HG02852 (cell line): Measurements from ENCODE around the gene STIP1.

Source experiments
- ATAC-seq: cut with Tn5 transposase; IDR thresholded peaks from one replicate; pipeline ENCODE4 v1.9.1; 2021; ENCODE audit warnings: mild to moderate bottlenecking, moderate library complexity; ENCODE audit not compliant: unreplicated experiment

STIP1 gene

GRCh38 chr11:64196626-64197025, 10.7 kb downstream of the STIP1 start:
- no peak for ATAC-seq

- ATAC-seq: no peak
Measured at GRCh38 chr11:64198511-64198910, 12.5 kb downstream of the STIP1 start.

- no peak for ATAC-seq
Measured at GRCh38 chr11:64201543-64201942, 15.6 kb downstream of the STIP1 start.

- no peak for ATAC-seq
Measured at GRCh38 chr11:64202992-64203391, 17.0 kb downstream of the STIP1 start.

GRCh38 chr11:64203421-64204079, 17.6 kb downstream of the STIP1 start:
- ATAC-seq: no peak

GRCh38 chr11:64204080-64204440, 18.1 kb downstream of the STIP1 start:
- no peak for ATAC-seq

GRCh38 chr11:64204464-64204989, 18.6 kb downstream of the STIP1 start:
- ATAC-seq: no peak

GRCh38 chr11:64206457-64207255, 20.7 kb downstream of the STIP1 start, which contains the start of gene FERMT3:
FERMT3 (plus strand) TSS chr11:64206721; CDS start chr11:64207365, 644 bp downstream.
- ATAC-seq: peak; percentile 41

- peak; percentile 56 for ATAC-seq
Measured at GRCh38 chr11:64207256-64208085, 21.5 kb downstream of the STIP1 start.

- no peak for ATAC-seq
Measured at GRCh38 chr11:64208086-64208795, 22.3 kb downstream of the STIP1 start.

GRCh38 chr11:64208796-64209562, 23.0 kb downstream of the STIP1 start:
- no peak for ATAC-seq

GRCh38 chr11:64209563-64209843, 23.5 kb downstream of the STIP1 start:
- no peak for ATAC-seq

GRCh38 chr11:64210301-64211020, 24.5 kb downstream of the STIP1 start:
- no peak for ATAC-seq

GRCh38 chr11:64211181-64211872, 25.4 kb downstream of the STIP1 start:
- no peak for ATAC-seq

- ATAC-seq: no peak
Measured at GRCh38 chr11:64216879-64217278, 30.9 kb downstream of the STIP1 start.

GRCh38 chr11:64218628-64219353, 32.8 kb downstream of the STIP1 start:
- ATAC-seq: no peak

- no peak for ATAC-seq
Measured at GRCh38 chr11:64219354-64219684, 33.3 kb downstream of the STIP1 start.

- no peak for ATAC-seq
Measured at GRCh38 chr11:64219755-64220154, 33.8 kb downstream of the STIP1 start.
